Erythroblast (primary cell): Measurements from ENCODE around the gene MIR17HG.

Source experiments
- DNase-seq, 2 experiments: peaks; one replicate each; lab custom pipeline; 2025; lab: John Stamatoyannopoulos, UW
- GATA1 ChIP-seq: IDR thresholded peaks from 2 replicates; pipeline ENCODE4 v1.6.1; 2011; ENCODE audit warnings: low read depth, mild to moderate bottlenecking, control low read depth, low read length, moderate library complexity
- POLR2A ChIP-seq: IDR thresholded peaks from 2 replicates; pipeline ENCODE4 v1.6.1; 2011; ENCODE audit warnings: mild to moderate bottlenecking, low read length

MIR17HG gene

DNA sequence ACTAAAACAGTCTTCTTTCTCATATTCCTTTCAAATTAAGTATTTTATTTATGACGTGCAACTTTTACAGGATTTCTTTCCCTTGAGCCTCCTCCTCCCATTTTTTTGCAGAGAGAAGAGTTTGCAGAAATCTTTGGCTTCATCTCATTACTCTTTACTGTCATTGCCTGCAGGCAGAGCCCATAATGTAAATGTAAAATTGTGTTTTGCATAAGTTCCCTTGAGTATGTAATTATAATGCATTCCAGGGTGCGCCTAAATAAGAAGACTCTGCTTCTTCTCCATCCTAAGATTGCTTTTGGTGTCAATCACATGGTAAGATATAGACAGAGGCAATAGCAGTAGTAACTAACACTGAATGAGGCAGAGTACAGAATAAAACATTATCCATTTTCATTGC lies 23.0 kb downstream of the MIR17HG start:
- TF ChIP-seq GATA1 (no peak), POLR2A (no peak)

DNA sequence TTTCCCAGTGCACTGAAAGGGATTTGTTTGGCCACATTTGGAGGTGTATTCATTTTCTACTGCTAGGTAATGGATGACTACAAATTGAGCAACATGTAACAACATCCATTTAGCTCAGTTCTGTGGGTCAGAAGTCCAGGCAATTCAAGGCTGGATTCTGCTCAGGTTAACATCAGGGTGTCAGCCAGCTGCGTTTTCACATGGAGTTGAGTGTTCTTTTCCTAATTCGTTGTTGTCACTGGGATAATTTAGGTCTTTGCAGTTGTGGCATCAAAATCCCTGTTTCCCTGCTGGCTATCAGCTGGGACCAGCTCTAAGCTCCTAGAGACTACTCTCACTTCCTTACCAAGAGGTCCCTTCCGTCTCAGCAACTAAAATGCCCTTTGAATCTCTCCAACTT lies 25.4 kb downstream of the MIR17HG start:
- no peak for TF ChIP-seq POLR2A
- TF ChIP-seq GATA1 = no peak
- no peak for DNase-seq

More for the DNA sequence above, 23.0 kb downstream of the MIR17HG start:
- DNase-seq = no peak

DNA sequence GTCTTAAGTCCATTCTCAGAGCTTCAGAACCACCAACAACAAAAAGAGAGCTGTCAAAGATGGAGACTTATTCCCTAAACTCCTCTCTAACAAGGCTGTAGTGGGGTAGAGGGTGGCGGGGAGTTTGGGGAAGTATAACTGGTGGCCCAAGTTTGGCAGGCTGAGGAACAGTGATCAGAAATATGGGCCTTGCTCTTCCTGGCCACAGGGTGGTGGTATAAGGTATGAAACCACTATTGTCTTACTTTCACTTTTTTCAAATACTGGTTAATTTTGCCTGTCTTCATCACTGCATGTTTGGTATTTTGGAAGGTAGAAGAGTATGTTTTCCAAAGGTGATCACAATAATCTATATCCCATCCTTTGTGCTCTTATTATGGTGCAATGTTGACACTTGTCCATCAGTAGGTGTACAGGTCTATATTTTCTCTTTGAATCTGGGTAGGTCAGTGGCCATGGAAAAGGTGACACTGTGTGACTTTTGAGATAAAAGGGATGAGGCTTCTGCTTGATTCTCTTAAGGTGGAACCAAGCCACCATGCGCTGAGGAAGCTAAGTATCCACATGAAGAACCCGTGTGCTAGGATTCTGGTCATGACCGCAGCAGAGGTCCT lies 27.7 kb downstream of the MIR17HG start:
- DNase-seq = peak; percentile 2 to 13
- no peak for TF ChIP-seq POLR2A
- no peak for TF ChIP-seq GATA1

DNA sequence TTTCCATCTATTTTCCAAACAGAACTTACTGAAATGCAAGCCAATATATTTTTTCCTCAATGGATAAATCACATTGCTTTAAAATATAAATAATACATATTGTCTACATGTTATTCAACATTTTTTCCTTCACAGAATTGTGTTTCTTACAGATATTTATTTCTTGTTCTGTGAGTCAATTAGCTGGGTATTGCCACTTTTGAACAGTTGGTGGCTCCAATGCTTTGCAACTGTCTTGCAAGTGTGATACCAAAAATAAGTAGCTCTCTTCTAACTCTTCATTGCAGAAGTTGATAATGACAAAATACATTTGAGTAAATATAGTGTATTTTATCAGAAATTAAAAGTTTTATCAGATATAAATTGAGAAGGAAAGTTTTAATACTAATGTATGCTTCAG lies 33.9 kb downstream of the MIR17HG start:
- DNase-seq = peak in 1 of 2 experiments; percentile 3
- no peak for TF ChIP-seq GATA1
- TF ChIP-seq POLR2A = no peak

DNA sequence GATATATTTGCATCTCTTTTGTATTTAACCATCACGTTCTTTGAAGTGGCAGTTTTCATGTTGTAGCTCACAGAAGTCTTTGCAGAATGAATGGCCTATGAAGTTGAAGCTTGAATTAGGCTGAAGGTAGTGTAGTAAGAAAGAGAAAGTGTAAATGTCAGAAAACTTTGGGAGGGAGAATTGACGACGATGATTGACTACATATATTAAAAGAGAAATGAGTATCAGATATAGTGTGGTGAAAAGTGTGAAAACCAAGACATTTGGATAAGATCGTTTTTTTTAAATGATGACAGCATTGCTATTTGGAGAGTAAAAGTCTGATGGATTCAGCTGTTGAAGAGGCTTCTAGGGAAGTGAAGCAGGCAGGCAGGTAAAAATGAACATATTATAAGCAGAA lies 36.3 kb downstream of the MIR17HG start:
- TF ChIP-seq POLR2A (no peak), GATA1 (no peak)
- DNase-seq = no peak

DNA sequence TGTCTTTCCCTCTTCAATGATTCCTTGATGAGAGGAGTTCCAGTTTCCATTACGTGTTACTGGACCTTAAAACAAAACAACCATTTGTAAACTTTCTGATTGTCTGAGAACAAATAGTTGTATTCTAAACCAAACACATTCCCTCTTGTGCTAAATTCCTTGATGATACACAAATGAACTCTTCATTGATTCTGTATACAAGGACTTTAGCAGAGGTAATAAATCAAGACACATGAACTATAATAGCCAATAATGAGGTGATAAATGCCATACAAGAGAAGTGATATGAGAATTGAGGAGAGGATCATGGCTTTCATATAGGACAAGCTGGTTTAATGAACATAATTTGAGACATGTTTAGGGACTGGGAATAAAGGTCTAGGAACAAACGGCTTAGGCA lies 37.4 kb downstream of the MIR17HG start:
- DNase-seq = no peak
- TF ChIP-seq GATA1 (no peak), POLR2A (no peak)

DNA sequence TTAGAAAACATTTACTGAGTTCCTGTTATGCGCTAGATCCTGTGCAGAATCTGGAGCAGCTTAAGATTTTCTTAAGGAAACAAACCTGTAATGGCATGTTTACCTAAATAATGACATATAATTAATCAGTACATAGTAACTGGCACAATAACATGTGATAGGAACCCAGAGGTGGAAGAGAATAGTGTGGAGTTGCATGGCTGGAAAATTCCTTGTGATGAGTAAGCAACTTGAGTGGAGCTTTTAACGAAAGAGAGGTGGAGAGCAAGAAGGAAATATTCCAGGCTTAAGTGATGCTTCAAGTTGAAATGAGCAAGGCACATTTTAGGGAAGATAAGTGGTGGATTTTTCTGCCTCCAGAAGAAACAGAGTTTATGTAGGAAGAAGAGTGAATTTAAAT lies 41.7 kb downstream of the MIR17HG start:
- DNase-seq = no peak
- TF ChIP-seq POLR2A (no peak), GATA1 (no peak)

DNA sequence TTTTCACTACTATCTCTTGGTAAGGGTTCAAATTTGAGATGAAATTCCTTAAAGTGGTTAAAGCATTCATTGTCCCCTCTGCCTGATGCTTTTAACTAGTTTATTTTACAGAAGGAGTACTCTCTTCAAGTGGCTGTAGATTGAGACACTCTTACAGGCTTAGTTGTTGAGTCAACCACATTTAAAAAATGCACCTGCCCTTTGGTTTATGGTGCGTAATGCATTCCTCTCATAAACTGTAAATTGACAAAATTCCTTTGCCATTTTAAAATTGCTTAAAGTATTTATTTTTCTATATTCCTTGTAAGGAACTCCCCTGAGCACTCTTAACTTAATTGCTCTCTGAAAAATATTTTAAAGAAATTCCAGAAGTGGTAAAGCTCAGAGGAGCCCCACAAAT lies 50.1 kb downstream of the MIR17HG start:
- no peak for DNase-seq

DNA sequence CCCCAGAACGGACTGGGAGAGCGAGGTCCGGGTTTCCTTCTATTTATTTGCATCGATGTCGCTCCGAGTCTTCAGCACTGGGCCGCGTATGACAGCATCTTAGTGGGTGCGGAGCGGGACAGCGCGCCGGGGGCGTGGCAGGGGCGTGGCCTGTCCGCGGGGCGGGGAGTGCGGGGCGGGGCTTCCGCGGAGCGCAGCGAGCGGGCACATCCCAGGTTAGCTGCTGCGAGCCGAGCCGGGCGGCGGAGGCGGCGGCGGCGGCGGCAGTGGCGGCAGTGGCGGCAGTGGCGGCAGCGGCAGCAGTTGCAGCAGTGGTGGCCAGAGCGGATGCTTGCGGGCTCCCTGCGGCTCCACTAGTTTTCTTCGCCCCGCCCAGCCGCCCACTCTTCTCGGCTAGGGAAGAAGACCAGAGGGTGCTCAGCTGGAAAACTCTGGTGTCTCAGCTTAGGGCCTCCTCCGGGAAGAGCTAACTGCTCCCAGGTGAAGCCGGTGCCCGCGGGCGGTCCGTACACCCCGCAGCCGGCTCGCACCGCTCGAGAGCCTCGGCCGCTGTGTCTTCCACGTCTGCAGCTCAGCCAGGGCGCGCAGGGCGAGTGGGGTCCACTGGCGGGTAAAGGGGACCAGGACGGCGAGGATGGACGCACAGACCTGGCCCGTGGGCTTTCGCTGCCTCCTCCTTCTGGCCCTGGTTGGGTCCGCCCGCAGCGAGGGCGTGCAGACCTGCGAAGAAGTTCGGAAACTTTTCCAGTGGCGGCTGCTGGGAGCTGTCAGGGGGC lies 51.1 kb downstream of the MIR17HG start, which contains the start of gene GPC5:
Gene GPC5 (plus strand): TSS at position 209 of the 776 bp plus-strand sequence.
- TF ChIP-seq GATA1 (no peak), POLR2A (no peak)
- peak; percentile 78 to 85 for DNase-seq

More for the DNA sequence above, 50.1 kb downstream of the MIR17HG start:
- TF ChIP-seq GATA1 = no peak
- no peak for TF ChIP-seq POLR2A

DNA sequence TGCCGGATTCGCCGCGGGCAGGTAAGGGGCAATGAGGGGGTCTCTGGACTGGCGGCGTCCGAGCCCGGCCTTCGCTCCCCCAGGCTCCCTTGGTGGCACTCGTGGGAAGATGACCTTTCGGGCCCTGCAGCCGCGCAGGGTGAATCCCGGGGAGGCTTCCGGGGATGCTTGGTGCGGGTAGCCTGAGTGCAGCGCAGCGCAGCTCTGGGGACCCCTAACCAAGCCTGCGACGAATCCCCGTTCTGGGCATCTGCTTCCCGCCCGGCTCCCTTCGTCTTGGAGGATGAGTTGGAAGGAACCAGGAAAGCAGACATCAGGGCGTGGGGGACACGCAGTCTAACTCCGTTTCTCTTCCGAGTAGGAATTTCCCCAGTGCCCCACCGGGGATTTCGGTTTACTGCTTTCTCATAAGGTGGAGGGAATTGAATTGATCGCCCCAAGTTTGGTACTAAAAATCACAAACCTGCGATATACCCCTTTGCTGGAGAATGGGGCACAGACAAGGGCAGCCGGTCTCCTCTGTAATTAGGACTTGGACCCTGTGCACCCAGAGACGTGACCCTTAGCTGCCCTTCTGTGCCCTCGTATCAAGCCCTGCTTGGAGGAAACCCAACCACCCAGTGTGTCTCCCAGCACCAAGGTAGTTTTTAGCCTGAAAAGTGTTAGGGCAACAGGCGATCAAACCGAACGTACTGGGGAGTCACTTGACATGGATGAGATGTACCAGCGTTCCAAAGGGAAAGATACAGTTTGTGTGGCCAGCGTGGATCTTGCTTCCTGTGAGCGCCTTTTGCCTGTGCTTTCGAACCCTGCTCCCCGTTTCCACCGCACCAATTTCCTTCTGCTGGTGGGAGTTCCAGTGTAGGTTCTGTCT lies 51.9 kb downstream of the MIR17HG start:
- TF ChIP-seq GATA1 (no peak), POLR2A (no peak)
- DNase-seq = no peak

DNA sequence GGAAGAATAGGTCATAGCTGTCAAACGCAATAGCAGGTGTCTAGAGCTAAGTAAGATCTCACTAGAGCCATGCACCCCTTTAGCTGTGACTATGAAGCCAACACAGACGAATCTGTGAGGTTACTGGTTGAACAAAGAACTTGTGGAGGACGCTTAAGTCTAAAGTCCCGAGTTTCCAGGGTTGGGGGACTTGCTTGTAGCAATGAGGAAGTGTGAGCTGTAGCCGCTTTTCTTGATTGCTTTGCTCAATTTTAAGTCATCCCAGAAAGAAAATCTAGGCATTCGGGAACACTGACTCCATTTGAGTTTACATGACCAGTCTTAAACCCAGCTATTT lies 52.5 kb downstream of the MIR17HG start:
- TF ChIP-seq POLR2A (no peak), GATA1 (no peak)
- no peak for DNase-seq

DNA sequence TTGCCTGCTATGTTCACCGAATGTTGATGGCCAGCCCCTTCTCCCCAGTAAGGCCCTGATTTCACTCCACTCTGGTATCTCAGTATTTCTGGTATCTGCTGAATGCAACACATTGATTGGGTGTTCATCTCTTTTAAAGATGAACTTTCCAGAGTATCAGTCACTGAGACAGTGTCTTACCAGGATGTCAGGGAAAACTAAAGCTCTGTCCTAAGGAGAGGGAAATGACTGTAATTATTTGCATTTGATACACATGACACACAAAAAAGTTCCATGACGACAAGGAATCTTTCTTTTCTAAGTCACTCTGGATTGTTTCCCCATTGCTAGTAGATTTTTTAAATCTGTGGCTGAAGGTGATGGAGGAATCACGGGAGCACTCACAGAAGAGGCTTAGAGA lies 53.2 kb downstream of the MIR17HG start:
- no peak for DNase-seq
- no peak for TF ChIP-seq POLR2A
- no peak for TF ChIP-seq GATA1

DNA sequence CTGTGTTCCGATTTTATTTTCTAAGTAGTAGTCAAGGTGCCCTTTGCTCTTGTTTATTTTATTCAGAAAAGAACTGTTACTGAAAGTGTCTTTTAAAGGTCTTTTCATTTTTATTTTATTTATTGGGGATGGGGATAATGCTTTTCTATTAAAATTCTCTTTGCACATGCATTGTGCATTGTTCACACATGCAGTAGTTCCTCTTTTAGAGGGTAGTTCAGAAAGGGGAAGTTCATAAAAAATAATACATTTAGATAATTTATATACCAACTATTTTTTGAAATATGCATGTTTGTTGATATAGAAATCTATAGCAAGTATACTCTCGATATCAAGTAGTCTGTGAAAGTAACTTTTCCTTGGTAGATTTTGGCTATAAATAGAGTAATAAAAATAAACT lies 54.4 kb downstream of the MIR17HG start:
- DNase-seq = no peak

More for the DNA sequence above, 54.4 kb downstream of the MIR17HG start:
- TF ChIP-seq GATA1 = no peak
- no peak for TF ChIP-seq POLR2A
